Uterus (tissue), 2 donors: ENCODE measurements around the gene SAP30BP.

ENCODE experiments used
- CTCF ChIP-seq, 4 experiments: fragments of 200-600 bp in 2 of 4; fragments of 450-650 bp in 2 of 4; sonication (generic) in 2 of 4; IDR thresholded peaks; one replicate each; pipeline ENCODE4 v1.5.1; 2016 to 2019; ENCODE audit warnings: antibody characterized with exemption in 4 of 4, mild to moderate bottlenecking in 2 of 4, moderate library complexity in 1 of 4
- POLR2A ChIP-seq, 2 donors: fragments of 450-650 bp; IDR thresholded peaks; one replicate each; pipeline ENCODE4 v1.6.1; 2016; ENCODE audit warnings: antibody characterized with exemption in 2 of 2, mild to moderate bottlenecking in 1 of 2, moderate library complexity in 1 of 2

GRCh38 chr17:75752405-75752709 lies 85.2 kb downstream of the SAP30BP start:
- no peak for TF ChIP-seq CTCF (IDR thresholded peaks at IDR 0.05)
- TF ChIP-seq POLR2A (IDR thresholded peaks at IDR 0.05): no peak
